HEK293 (cell line): ENCODE results near the gene SMIM41.

Experiments
- CTCF ChIA-PET: fragments of 350-600 bp; formaldehyde crosslinking; extraction: SDS; loops from one replicate; lab custom pipeline; 2021; ENCODE audit warnings: antibody characterized with exemption; lab: Yijun Ruan, JAX
- POLR2A ChIA-PET: fragments of 300-600 bp; formaldehyde crosslinking; extraction: SDS; loops from one replicate; lab custom pipeline; 2020; ENCODE audit warnings: antibody characterized with exemption, inconsistent platforms; lab: Yijun Ruan, JAX
- H3K27ac ChIP-seq: fragments of 200-500 bp; sonication (Bioruptor generic); 2 replicates; pipeline ENCODE4 v1.5.1; 2014; ENCODE audit warnings: low read depth, low read length, control low read depth, inconsistent platforms; ENCODE audit errors: extremely low read depth
- H3K36me3 ChIP-seq, 2 experiments: fragments of 200-500 bp in 1 of 2; sonication (Bioruptor generic) in 1 of 2; 1 replicate in 1 of 2; 2 replicates in 1 of 2; pipeline ENCODE4 v1.5.1; 2014 to 2017; ENCODE audit warnings: inconsistent platforms in 2 of 2, low read length in 2 of 2; ENCODE audit not compliant: control insufficient read depth in 2 of 2, insufficient read depth in 1 of 2
- H3K4me1 ChIP-seq: fragments of 200-500 bp; sonication (Bioruptor generic); 2 replicates; pipeline ENCODE4 v1.5.1; 2014; ENCODE audit warnings: mild to moderate bottlenecking, low read length, inconsistent platforms; ENCODE audit not compliant: control insufficient read depth, insufficient read depth
- H3K4me3 ChIP-seq: 2 replicates; pipeline ENCODE4 v1.5.1; 2011; ENCODE audit warnings: low read depth, mild to moderate bottlenecking, control low read depth, low read length, moderate library complexity
- H3K9me3 ChIP-seq: fragments of 200-500 bp; sonication (Bioruptor generic); 2 replicates; pipeline ENCODE4 v1.5.1; 2014; ENCODE audit warnings: low read depth, low read length, inconsistent platforms; ENCODE audit not compliant: control insufficient read depth, insufficient read depth
- HOXC10 ChIP-seq: sonication (generic); formaldehyde crosslinking; IDR thresholded peaks from 2 replicates; pipeline ENCODE4 v1.8.1; 2023; ENCODE audit warnings: mild to moderate bottlenecking, missing genetic modification reagents
- HOXD13 ChIP-seq: sonication (generic); formaldehyde crosslinking; IDR thresholded peaks from 2 replicates; pipeline ENCODE4 v1.8.0; 2022; ENCODE audit warnings: missing genetic modification reagents, borderline replicate concordance
- KLF16 ChIP-seq: fragments of 450-650 bp; formaldehyde crosslinking; IDR thresholded peaks from 2 replicates; pipeline ENCODE4 v1.5.1; 2017; ENCODE audit warnings: missing biosample characterization, missing genetic modification characterization
- KLF7 ChIP-seq: fragments of 450-650 bp; formaldehyde crosslinking; IDR thresholded peaks from 2 replicates; pipeline ENCODE4 v1.5.1; 2016; ENCODE audit warnings: missing biosample characterization, missing genetic modification characterization, borderline replicate concordance
- OSR2 ChIP-seq: fragments of 450-650 bp; formaldehyde crosslinking; IDR thresholded peaks from 2 replicates; pipeline ENCODE4 v1.5.1; 2016; ENCODE audit warnings: missing biosample characterization, missing genetic modification characterization
- PRDM1 ChIP-seq: fragments of 450-650 bp; formaldehyde crosslinking; IDR thresholded peaks from 2 replicates; pipeline ENCODE4; 2016; ENCODE audit warnings: missing biosample characterization, missing genetic modification characterization
- SCRT1 ChIP-seq: fragments of 450-650 bp; formaldehyde crosslinking; IDR thresholded peaks from 2 replicates; pipeline ENCODE4 v1.5.1; 2016; ENCODE audit warnings: missing biosample characterization, missing genetic modification characterization, borderline replicate concordance
- SETDB1 ChIP-seq: IDR thresholded peaks from one replicate; pipeline ENCODE4 v1.6.1; 2017; ENCODE audit warnings: mild to moderate bottlenecking, low read length, moderate library complexity, mixed read lengths; ENCODE audit not compliant: insufficient read length
- SP2 ChIP-seq: fragments of 450-650 bp; formaldehyde crosslinking; IDR thresholded peaks from 2 replicates; pipeline ENCODE4 v1.5.1; 2016; ENCODE audit warnings: missing biosample characterization, missing genetic modification characterization
- ZFP37 ChIP-seq: fragments of 450-650 bp; formaldehyde crosslinking; IDR thresholded peaks from 2 replicates; pipeline ENCODE4 v1.5.1; 2016; ENCODE audit warnings: missing biosample characterization, missing genetic modification characterization
- ZNF10 ChIP-seq: fragments of 450-650 bp; formaldehyde crosslinking; IDR thresholded peaks from 2 replicates; pipeline ENCODE4 v1.5.1; 2017; ENCODE audit warnings: missing biosample characterization, missing genetic modification characterization
- ZNF132 ChIP-seq: fragments of 450-650 bp; formaldehyde crosslinking; IDR thresholded peaks from 2 replicates; pipeline ENCODE4 v1.5.1; 2017; ENCODE audit warnings: missing biosample characterization, missing genetic modification characterization, borderline replicate concordance
- ZNF184 ChIP-seq: fragments of 450-650 bp; IDR thresholded peaks from 2 replicates; pipeline ENCODE4 v1.5.1; 2018; ENCODE audit warnings: missing biosample characterization, mild to moderate bottlenecking, missing genetic modification characterization
- ZNF19 ChIP-seq: fragments of 450-650 bp; formaldehyde crosslinking; IDR thresholded peaks from 2 replicates; pipeline ENCODE4; 2016; ENCODE audit warnings: missing biosample characterization, missing genetic modification characterization, low read depth
- ZNF274 ChIP-seq, 2 experiments: fragments of 200-500 bp in 1 of 2; fragments of 450-650 bp in 1 of 2; sonication (Bioruptor generic) in 1 of 2; formaldehyde crosslinking in 1 of 2; IDR thresholded peaks; 2 replicates each; pipeline versions ENCODE4 v1.5.1 to v1.6.1; 2014 to 2016; ENCODE audit warnings: borderline replicate concordance in 1 of 2, inconsistent platforms in 1 of 2, low read length in 1 of 2, missing biosample characterization in 1 of 2, missing genetic modification characterization in 1 of 2
- ZNF433 ChIP-seq: fragments of 450-650 bp; formaldehyde crosslinking; IDR thresholded peaks from 2 replicates; pipeline ENCODE4 v1.5.1; 2016; ENCODE audit warnings: missing biosample characterization, missing genetic modification characterization, low read depth
- ZNF530 ChIP-seq: fragments of 450-650 bp; formaldehyde crosslinking; IDR thresholded peaks from 2 replicates; pipeline ENCODE4 v1.5.1; 2016; ENCODE audit warnings: low read depth, missing biosample characterization, missing genetic modification characterization
- ZNF558 ChIP-seq: fragments of 450-650 bp; formaldehyde crosslinking; IDR thresholded peaks from 2 replicates; pipeline ENCODE4 v1.5.1; 2016; ENCODE audit warnings: missing biosample characterization, missing genetic modification characterization
- ZNF747 ChIP-seq: fragments of 450-650 bp; formaldehyde crosslinking; IDR thresholded peaks from 2 replicates; pipeline ENCODE4 v1.5.1; 2016; ENCODE audit warnings: missing biosample characterization, missing genetic modification characterization
- TF ChIP-seq, protein P1 (sequence below): fragments of 450-650 bp; formaldehyde crosslinking; IDR thresholded peaks from 2 replicates; pipeline ENCODE4 v1.5.1; 2016; ENCODE audit warnings: missing biosample characterization, missing genetic modification characterization
- TF ChIP-seq, protein P2 (sequence below): fragments of 450-650 bp; IDR thresholded peaks from 2 replicates; pipeline ENCODE4 v1.5.1; 2018; ENCODE audit warnings: missing biosample characterization, missing genetic modification characterization

Gene SMIM41

DNA sequence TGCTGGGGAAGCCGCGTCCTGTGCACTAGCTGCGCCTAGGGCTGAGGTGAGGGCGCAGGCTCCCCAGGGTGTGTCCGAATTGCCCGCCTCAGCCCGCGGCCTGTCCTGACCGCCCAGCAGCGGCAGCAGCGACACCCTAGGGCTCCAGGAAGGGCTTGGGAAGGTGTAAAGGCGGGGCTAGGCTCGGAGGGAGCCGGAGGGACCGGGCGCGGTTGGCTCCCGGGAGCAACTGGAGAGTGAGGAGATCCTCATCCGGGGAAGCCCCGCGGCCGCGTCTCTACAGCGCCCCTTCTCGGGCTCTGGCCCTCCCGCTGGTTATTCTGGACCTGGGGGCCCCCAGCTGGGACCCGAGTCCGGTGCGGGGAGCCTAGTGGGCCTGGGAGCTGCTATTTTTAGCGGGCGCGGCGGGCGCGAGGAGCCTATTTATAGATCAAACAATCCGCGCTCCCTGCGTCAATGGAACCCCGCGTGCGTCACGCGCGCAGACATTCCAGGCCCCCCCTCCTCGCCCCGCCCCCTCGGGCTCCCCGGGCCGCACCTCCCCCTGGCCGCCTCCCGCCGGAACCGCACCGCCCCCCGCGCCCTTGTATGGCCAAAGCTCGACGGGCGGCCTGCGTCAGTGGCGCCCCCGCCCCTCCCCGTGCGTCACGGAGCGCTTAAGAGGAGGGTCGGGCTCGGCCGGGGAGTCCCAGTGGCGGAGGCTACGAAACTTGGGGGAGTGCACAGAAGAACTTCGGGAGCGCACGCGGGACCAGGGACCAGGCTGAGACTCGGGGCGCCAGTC, 28.6 kb upstream of the SMIM41 start, which contains the start of gene NR4A1 (continued):
- TF ChIP-seq HOXC10 (no peak), PRDM1 (tag by site-specific recombination) (no peak), SCRT1 (tag by site-specific recombination) (no peak), ZNF184 (tag by site-specific recombination) (no peak), ZNF274 (IDR thresholded peaks at IDR 0.05; ENCODE audit: low read length) (no peak), ZNF274 (tag by site-specific recombination; IDR thresholded peaks at IDR 0.05; ENCODE audit: borderline replicate concordance) (no peak), ZNF19 (tag by site-specific recombination) (no peak)

DNA sequence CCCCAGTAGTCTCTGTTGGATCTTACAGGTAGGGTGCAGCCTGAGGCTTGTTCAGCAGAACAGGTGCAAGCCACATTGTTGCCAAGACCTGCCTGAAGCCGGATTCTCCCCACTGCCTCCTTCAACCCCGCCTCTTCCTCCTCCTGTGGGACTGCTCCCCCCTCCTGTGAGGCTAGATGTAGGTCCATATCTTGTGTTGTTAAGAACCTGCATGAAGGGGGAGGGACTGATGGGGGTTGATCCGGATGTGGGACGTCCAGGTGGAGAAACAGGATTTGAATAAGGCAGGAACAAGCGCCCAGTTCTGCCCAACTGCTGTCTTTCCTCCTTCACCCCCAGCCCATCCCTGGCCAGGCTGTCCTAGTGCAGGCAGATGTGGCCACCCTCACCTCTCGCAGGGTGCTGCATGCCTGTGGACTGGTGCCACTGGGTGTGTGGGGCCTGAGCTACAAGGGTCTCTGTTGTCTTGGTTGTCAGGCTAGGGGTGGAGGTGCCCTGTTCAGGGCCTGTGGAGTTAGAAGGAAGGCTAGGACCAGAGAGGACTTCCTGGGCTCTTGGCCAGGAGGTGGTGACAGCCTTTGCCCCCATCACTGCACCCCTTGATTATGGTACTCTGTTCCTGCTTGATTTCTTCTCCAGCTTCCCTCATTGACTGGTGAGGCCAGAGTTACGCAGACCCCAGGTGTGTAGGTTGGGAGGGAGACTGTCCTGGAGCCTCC, 26.9 kb upstream of the SMIM41 start:
- ChIA-PET POLR2A (no interaction called here), CTCF (interaction anchor here (0.7 to 1.7 kb wide), 4 partner anchors 15 to 32 kb away, joined by 3 to 11 read pairs (median 4); no protein-coding TSS in a partner anchor)
- TF ChIP-seq SP2 = peak; percentile 56; the same call in 1 of the 2 replicates
- no peak for TF ChIP-seq ZNF530
- no peak for TF ChIP-seq KLF16 (tag by site-specific recombination)
- TF ChIP-seq, all 188 proteins: peak for 1
- Histone ChIP-seq H3K4me1 (peaks cover 11% of the 10 kb centered on the region; the same call in 1 of the 2 replicates), H3K27ac (no peak overlapping the region), H3K4me3 (no peak overlapping the region), H3K36me3 (peaks cover 0 to 27% of the 10 kb centered on the region in 2 experiments; a peak in 1 of 3 replicates), H3K9me3 (no peaks in the 10 kb centered on the region)

DNA sequence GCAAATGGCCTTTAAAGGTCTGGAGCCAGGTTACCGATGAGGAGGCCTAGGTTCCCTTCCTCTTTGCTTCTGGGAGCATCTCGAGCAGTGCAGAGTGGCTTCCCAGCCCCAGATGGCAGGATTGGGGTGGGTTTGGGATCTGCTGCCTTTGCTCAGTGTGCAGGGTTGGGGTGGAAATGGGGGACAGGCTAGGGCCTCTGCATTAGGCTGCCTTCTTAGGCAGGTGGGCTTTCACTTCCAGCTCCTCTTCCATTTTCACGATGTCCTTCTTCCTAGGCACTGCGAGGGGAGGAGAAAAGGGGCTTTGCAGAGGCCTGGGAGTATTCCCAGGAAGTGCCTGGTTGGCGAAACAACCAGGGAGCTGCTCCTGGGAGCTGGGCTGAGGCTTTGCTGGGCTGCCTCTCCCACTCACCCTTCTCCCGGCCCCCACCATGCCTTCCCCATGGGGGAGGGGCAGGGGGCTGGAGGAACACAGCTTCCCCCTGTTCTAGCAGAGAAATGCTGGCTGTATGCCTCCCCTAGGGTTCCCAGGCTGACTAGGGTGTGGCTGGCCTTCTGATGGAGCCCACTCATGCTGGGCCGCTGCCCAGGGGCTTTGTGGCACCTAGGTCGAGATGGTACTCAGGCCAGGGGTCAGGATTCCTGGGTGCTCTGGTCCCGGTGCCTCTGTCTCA, 25.8 kb upstream of the SMIM41 start:
- CTCF ChIA-PET = no interaction called here
- Histone ChIP-seq H3K36me3 (peaks cover 0 to 30% of the 10 kb centered on the region in 2 experiments; a peak in 1 of 3 replicates), H3K4me3 (no peak overlapping the region), H3K4me1 (peaks cover 11% of the 10 kb centered on the region; the same call in 1 of the 2 replicates), H3K27ac (no peak overlapping the region), H3K9me3 (no peaks in the 10 kb centered on the region)
- POLR2A ChIA-PET = no interaction called here
- TF ChIP-seq SETDB1 = no peak
- TF ChIP-seq ZNF10 = no peak
- no peak for TF ChIP-seq OSR2 (tag by site-specific recombination)
- TF ChIP-seq ZNF132 (tag by site-specific recombination) = no peak
- no peak for TF ChIP-seq KLF7
- no peak for TF ChIP-seq ZNF433 (tag by site-specific recombination)
- TF ChIP-seq, protein P1, sequence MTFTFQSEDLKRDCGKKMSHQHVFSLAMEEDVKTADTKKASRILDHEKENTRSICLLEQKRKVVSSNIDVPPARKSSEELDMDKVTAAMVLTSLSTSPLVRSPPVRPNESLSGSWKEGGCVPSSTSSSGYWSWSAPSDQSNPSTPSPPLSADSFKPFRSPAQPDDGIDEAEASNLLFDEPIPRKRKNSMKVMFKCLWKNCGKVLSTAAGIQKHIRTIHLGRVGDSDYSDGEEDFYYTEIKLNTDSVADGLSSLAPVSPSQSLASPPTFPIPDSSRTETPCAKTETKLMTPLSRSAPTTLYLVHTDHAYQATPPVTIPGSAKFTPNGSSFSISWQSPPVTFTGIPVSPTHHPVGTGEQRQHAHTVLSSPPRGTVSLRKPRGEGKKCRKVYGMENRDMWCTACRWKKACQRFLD (tag by site-specific recombination) = no peak
- TF ChIP-seq HOXD13 (CRISPR knock-in tag) = no peak
- TF ChIP-seq ZNF747 (tag by site-specific recombination) = no peak
- TF ChIP-seq ZFP37 (tag by site-specific recombination) = no peak
- no peak for TF ChIP-seq ZNF558
- TF ChIP-seq, protein P2, sequence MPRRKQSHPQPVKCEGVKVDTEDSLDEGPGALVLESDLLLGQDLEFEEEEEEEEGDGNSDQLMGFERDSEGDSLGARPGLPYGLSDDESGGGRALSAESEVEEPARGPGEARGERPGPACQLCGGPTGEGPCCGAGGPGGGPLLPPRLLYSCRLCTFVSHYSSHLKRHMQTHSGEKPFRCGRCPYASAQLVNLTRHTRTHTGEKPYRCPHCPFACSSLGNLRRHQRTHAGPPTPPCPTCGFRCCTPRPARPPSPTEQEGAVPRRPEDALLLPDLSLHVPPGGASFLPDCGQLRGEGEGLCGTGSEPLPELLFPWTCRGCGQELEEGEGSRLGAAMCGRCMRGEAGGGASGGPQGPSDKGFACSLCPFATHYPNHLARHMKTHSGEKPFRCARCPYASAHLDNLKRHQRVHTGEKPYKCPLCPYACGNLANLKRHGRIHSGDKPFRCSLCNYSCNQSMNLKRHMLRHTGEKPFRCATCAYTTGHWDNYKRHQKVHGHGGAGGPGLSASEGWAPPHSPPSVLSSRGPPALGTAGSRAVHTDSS (tag by site-specific recombination) = no peak
